GM21381 (cell line): ENCODE measurements around the gene ZNF507.
"Not testable (repeated sequence)": the region's sequence is repeated elsewhere in the genome, so short reads cannot be mapped to it uniquely, and the experiment has no call there.

ENCODE experiments used
- ATAC-seq: cut with Tn5 transposase; IDR thresholded peaks from one replicate; pipeline ENCODE4 v1.9.1; 2021; ENCODE audit warnings: mild to moderate bottlenecking, moderate library complexity; ENCODE audit not compliant: unreplicated experiment

Gene ZNF507

GRCh38 chr19:32406161-32407003 is 61.0 kb downstream of the ZNF507 start:
- ATAC-seq: no peak

- ATAC-seq: no peak
Observed at GRCh38 chr19:32407004-32407992, 61.9 kb downstream of the ZNF507 start.

- ATAC-seq: no peak
Observed at GRCh38 chr19:32415246-32415645, 69.8 kb downstream of the ZNF507 start.

DNA sequence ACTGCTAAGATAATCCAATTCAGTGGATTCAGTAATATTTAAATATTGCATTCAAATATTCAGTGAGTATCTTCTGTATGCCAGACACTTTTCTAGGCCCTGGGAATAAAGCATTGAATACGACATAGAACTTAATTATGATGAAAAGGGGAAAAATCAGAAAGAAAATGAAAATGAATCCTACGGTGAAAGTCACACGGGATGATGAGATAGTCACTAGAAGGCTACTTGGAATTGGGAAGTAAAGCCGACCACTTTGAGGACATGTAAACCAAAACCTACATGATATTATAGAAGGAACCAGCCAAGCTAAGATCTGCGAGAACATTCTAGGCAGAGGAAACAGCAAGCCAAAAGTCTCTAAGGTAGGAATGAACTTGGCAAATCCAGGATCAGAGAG is 70.3 kb downstream of the ZNF507 start:
- ATAC-seq: no peak

DNA sequence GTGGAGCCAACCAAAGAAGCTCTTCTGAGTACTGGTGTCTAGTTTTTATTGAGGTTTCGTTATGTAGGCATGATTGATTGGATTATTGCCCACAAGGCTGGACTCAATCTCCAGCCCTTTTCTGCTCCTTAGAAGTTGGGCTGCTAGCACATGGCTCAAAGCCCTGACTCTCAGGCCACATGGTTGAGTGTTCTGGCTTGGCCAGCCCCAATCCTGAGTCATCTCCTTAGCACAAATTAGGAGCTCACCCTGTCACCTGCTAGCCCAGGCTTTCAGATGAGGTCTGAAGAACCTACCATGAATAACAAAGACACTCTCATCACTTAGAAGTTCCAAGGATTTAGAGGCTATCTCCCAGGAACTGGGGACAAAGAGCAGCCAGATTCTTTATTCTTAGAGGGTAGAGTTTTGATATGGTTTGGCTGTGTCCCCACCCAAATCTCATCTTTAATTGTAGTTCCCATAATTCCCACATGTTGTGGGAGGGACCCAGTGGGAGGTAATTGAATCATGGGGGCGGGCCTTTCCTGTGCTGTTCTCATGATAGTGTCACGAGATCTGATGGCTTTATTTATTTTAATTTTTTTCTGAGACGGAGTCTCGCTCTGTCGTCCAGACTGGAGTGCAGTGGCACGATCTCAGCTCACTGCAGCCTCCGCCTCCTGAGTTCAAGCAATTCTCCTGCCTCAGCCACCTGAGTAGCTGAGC is 71.5 kb downstream of the ZNF507 start:
- no peak for ATAC-seq

- ATAC-seq: no peak
Observed at GRCh38 chr19:32418155-32418554, 72.7 kb downstream of the ZNF507 start.

- no peak for ATAC-seq
Observed at GRCh38 chr19:32421589-32422361, 76.4 kb downstream of the ZNF507 start.

- ATAC-seq: no peak
Observed at GRCh38 chr19:32422435-32422834, 77.0 kb downstream of the ZNF507 start.

GRCh38 chr19:32423944-32424343 is 78.5 kb downstream of the ZNF507 start:
- not testable (repeated sequence) for ATAC-seq

GRCh38 chr19:32427536-32427935 is 82.1 kb downstream of the ZNF507 start:
- ATAC-seq: no peak

DNA sequence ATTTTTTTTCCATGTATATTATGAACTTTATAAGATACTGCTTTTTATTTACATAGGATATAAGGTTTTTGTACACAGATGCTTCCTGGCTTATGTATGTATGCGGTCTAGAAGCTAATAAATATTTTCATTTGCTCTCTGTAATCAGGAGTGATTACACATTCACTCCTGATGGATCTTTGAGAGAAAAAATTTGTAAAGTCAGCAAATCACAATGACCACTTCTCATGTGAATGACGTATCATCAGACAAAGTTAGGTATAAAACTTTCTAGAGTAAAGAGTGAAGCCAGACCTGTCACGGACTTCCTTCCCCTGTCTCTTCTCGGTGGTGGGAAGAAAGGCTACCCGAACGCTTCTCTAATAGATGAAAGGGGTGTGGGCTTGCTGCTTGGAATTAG is 91.3 kb downstream of the ZNF507 start:
- ATAC-seq: no peak

GRCh38 chr19:32437096-32437495 is 91.7 kb downstream of the ZNF507 start:
- no peak for ATAC-seq
